ENCODE results near the gene ILF3. TPM values are rescaled to one million over a fixed set of nuclear protein-coding genes. Genes with fewer than 3 reads are reported as not detected.
"Not testable (repeated sequence)": the region's sequence is repeated elsewhere in the genome, so short reads cannot be mapped to it uniquely, and the experiment has no call there.

Gene ILF3
- total RNA-seq, 4 donors from 2014 or later = 101 to 237 (median 120) TPM

GRCh38 chr19:10662384-10663251, 8.5 kb downstream of the ILF3 start:
- ATAC-seq (ENCODE audit: low FRiP score) (peak; percentile 34), DNase-seq (ENCODE audit: low spot score) (no peak)
- TF ChIP-seq, protein P1, sequence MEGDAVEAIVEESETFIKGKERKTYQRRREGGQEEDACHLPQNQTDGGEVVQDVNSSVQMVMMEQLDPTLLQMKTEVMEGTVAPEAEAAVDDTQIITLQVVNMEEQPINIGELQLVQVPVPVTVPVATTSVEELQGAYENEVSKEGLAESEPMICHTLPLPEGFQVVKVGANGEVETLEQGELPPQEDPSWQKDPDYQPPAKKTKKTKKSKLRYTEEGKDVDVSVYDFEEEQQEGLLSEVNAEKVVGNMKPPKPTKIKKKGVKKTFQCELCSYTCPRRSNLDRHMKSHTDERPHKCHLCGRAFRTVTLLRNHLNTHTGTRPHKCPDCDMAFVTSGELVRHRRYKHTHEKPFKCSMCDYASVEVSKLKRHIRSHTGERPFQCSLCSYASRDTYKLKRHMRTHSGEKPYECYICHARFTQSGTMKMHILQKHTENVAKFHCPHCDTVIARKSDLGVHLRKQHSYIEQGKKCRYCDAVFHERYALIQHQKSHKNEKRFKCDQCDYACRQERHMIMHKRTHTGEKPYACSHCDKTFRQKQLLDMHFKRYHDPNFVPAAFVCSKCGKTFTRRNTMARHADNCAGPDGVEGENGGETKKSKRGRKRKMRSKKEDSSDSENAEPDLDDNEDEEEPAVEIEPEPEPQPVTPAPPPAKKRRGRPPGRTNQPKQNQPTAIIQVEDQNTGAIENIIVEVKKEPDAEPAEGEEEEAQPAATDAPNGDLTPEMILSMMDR (IDR thresholded peaks at IDR 0.05) = no peak

GRCh38 chr19:10663252-10663563, 9.1 kb downstream of the ILF3 start:
- not testable (repeated sequence) for DNase-seq (ENCODE audit: low spot score); ATAC-seq (ENCODE audit: low FRiP score)

GRCh38 chr19:10667867-10668266, 13.7 kb downstream of the ILF3 start:
- ATAC-seq (ENCODE audit: low FRiP score) (no peak), DNase-seq (ENCODE audit: low spot score) (no peak)
- TF ChIP-seq, protein P1 (IDR thresholded peaks at IDR 0.05) = no peak

- ATAC-seq (ENCODE audit: low FRiP score) = no peak
- TF ChIP-seq, protein P1 (IDR thresholded peaks at IDR 0.05) = no peak
- DNase-seq (ENCODE audit: low spot score) = no peak
Observed at GRCh38 chr19:10669246-10669645, 15.1 kb downstream of the ILF3 start.

- TF ChIP-seq, protein P1 (IDR thresholded peaks at IDR 0.05) = no peak
- no peak for ATAC-seq (ENCODE audit: low FRiP score)
- no peak for DNase-seq (ENCODE audit: low spot score)
Observed at GRCh38 chr19:10670182-10670581, 16.0 kb downstream of the ILF3 start.

DNA sequence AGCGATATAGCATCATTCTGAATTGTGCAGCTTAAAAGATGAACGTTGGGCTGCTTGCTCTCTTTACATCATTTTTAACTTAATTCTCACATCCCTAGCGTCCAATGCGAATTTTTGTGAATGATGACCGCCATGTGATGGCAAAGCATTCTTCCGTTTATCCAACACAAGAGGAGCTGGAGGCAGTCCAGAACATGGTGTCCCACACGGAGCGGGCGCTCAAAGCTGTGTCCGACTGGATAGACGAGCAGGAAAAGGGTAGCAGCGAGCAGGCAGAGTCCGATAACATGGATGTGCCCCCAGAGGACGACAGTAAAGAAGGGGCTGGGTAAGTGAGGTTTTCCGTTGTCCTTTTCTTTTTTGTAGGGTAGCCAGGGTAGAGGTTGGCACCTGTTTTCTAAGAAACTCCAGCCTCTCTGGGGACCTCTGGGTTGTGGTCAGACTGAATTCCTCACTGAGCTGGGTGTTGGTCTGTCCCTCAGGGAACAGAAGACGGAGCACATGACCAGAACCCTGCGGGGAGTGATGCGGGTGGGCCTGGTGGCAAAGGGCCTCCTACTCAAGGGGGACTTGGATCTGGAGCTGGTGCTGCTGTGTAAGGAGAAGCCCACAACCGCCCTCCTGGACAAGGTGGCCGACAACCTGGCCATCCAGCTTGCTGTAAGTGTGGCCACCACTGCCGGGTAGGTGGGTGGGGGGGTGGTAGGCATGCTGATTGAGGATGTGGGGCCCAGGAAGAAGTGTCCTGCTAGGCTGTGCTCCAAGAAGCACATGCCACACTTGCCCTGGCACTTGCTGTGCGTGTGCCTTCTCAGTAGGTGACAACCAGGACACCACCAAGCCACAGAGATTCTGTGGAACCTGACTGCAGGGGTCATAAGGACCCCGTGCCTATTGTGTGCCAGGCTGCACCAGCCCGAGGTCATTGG, 17.0 kb downstream of the ILF3 start:
- TF ChIP-seq, protein P1 (IDR thresholded peaks at IDR 0.05) = no peak
- DNase-seq (ENCODE audit: low spot score) = no peak
- no peak for ATAC-seq (ENCODE audit: low FRiP score)

GRCh38 chr19:10671922-10672321, 17.8 kb downstream of the ILF3 start:
- not testable (repeated sequence) for ATAC-seq (ENCODE audit: low FRiP score); DNase-seq (ENCODE audit: low spot score)

- DNase-seq (ENCODE audit: low spot score); ATAC-seq (ENCODE audit: low FRiP score): not testable (repeated sequence)
Observed at GRCh38 chr19:10675214-10675613, 21.1 kb downstream of the ILF3 start.

All from omental fat pad (tissue), 4 donors.